Measurements from ENCODE around the gene RHEX.

RHEX gene

DNA sequence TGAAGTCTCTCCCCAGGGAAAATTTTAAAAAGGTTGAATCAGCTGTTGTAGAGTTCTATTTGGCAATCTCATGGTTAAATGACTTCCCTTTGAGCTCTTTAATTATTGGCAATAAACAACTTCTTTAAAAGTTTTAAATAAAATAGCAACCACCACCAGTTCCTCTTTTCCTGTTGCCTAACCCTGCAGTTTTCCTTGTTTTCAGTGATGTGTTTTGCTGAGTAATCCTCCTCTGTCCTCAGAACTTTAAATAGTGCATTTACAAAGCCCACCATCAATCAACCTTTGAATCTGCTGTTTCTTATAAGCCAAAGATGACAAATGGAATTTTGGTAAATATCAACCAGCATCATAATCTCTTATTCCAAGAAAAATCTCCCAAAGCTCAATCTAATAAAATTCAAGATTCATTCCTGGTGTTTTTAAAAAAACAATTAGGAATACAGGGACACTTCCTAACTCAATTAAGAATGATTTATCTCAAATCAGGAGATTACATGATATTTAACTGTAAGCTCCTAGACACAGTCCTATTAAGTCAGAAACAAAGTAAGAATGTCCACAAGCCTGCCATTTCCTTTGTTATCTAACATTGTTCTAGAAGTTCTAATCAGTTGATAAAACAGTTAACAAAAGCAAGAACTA, 49.4 kb downstream of the RHEX start:
- H3K9ac ChIP-seq (ENCODE audit: low read depth, low read length, poor library complexity) = no peak overlapping the region
- no peaks in the 10 kb centered on the region for H3K79me1 ChIP-seq (ENCODE audit: low read depth, low read length)
- peaks cover 0 to 27% (median 0%) of the 10 kb centered on the region in 3 experiments for H3K27me3 ChIP-seq (ENCODE audit: control insufficient read depth in 3 of 3, insufficient read depth in 3 of 3, low read depth in 1 of 3, low read length in 3 of 3)
- no peak overlapping the region for H3K14ac ChIP-seq (ENCODE audit: low read length)
- no peaks in the 10 kb centered on the region for H3K4me1 ChIP-seq (ENCODE audit: control insufficient read depth in 2 of 2, insufficient read depth in 1 of 2, low read depth in 1 of 2, low read length in 2 of 2)
- no peak overlapping the region for H2BK120ac ChIP-seq (ENCODE audit: low read depth, low read length)
- H3K23ac ChIP-seq (ENCODE audit: low read depth, low read length, poor library complexity) = no peak overlapping the region
- H3K4me2 ChIP-seq (ENCODE audit: insufficient read depth, low read length, poor library complexity, severe bottlenecking) = no peak overlapping the region
- H3K18ac ChIP-seq (ENCODE audit: low read length) = no peak overlapping the region
- H3K27ac ChIP-seq (replicated peaks; ENCODE audit: low read length) = no peak overlapping the region
- H3K4ac ChIP-seq (ENCODE audit: low read length) = no peak overlapping the region
- no peaks in the 10 kb centered on the region for H3K9me3 ChIP-seq (replicated peaks in 1 of 2; ENCODE audit: control insufficient read depth in 2 of 2, insufficient read depth in 1 of 2, low read depth in 1 of 2, low read length in 2 of 2)
- no peak overlapping the region for H3K4me3 ChIP-seq (ENCODE audit: low read length in 2 of 2)
- no peak for DNase-seq (ENCODE audit: low spot score)
- no peak overlapping the region for H2BK5ac ChIP-seq (ENCODE audit: low read length)
- no peak overlapping the region for H4K8ac ChIP-seq (ENCODE audit: low read depth, low read length)
- no peak overlapping the region for H2BK12ac ChIP-seq (ENCODE audit: low read length)
- H2BK15ac ChIP-seq (ENCODE audit: low read length) = no peak overlapping the region
- no peak overlapping the region for H2AFZ ChIP-seq (ENCODE audit: low read length)
- no peak overlapping the region for H4K91ac ChIP-seq (ENCODE audit: low read depth, low read length, poor library complexity)
- H3K36me3 ChIP-seq (replicated peaks in 1 of 2; ENCODE audit: control insufficient read depth in 2 of 2, insufficient read depth in 2 of 2, low read length in 2 of 2) = no peaks in the 10 kb centered on the region
- no peak overlapping the region for H2AK5ac ChIP-seq (ENCODE audit: low read depth, low read length)

DNA sequence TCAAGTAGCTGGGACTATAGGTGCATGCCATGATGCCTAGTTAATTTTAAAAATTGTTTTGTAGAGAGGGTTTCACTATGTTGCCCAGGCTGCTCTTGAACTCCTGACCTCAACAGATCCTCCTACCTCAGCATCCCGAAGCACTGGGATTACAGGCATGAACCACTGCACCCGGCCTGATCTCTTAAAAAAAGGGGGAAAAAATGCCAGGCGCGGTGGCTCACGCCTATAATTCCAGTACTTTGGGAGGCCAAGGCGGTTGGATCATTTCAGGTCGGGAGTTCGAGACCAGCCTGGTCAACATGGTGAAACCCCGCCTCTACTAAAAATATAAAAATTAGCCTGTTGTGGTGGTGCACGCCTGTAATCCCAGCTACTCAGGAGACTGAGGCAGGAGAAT, 51.0 kb downstream of the RHEX start:
- H3K9ac ChIP-seq (ENCODE audit: low read depth, low read length, poor library complexity) = no peak overlapping the region
- H3K36me3 ChIP-seq (replicated peaks in 1 of 2; ENCODE audit: control insufficient read depth in 2 of 2, insufficient read depth in 2 of 2, low read length in 2 of 2) = no peaks in the 10 kb centered on the region
- no peak overlapping the region for H2BK15ac ChIP-seq (ENCODE audit: low read length)
- no peak overlapping the region for H3K4me2 ChIP-seq (ENCODE audit: insufficient read depth, low read length, poor library complexity, severe bottlenecking)
- H4K8ac ChIP-seq (ENCODE audit: low read depth, low read length) = no peak overlapping the region
- H3K9me3 ChIP-seq (replicated peaks in 1 of 2; ENCODE audit: control insufficient read depth in 2 of 2, insufficient read depth in 1 of 2, low read depth in 1 of 2, low read length in 2 of 2) = no peaks in the 10 kb centered on the region
- no CpG with 5 or more reads among the region's 10 CpGs for WGBS, 2 donors (ENCODE audit: extremely low coverage in 2 of 2, insufficient read length in 2 of 2, insufficient replicate concordance in 1 of 2)
- no peak overlapping the region for H3K14ac ChIP-seq (ENCODE audit: low read length)
- no peak for DNase-seq (ENCODE audit: low spot score)
- no peak overlapping the region for H2BK5ac ChIP-seq (ENCODE audit: low read length)
- no peak overlapping the region for H4K91ac ChIP-seq (ENCODE audit: low read depth, low read length, poor library complexity)
- no peaks in the 10 kb centered on the region for H3K79me1 ChIP-seq (ENCODE audit: low read depth, low read length)
- H2BK12ac ChIP-seq (ENCODE audit: low read length) = no peak overlapping the region
- no peak overlapping the region for H3K4me3 ChIP-seq (ENCODE audit: low read length in 2 of 2)
- no peak overlapping the region for H2AK5ac ChIP-seq (ENCODE audit: low read depth, low read length)
- H3K4ac ChIP-seq (ENCODE audit: low read length) = no peak overlapping the region
- H3K4me1 ChIP-seq (ENCODE audit: control insufficient read depth in 2 of 2, insufficient read depth in 1 of 2, low read depth in 1 of 2, low read length in 2 of 2) = no peaks in the 10 kb centered on the region
- peaks cover 0 to 33% (median 0%) of the 10 kb centered on the region in 3 experiments for H3K27me3 ChIP-seq (ENCODE audit: control insufficient read depth in 3 of 3, insufficient read depth in 3 of 3, low read depth in 1 of 3, low read length in 3 of 3)
- no peak overlapping the region for H2AFZ ChIP-seq (ENCODE audit: low read length)
- no peak overlapping the region for H3K23ac ChIP-seq (ENCODE audit: low read depth, low read length, poor library complexity)
- no peak overlapping the region for H3K18ac ChIP-seq (ENCODE audit: low read length)
- no peak overlapping the region for H3K27ac ChIP-seq (replicated peaks; ENCODE audit: low read length)
- no peak overlapping the region for H2BK120ac ChIP-seq (ENCODE audit: low read depth, low read length)

DNA sequence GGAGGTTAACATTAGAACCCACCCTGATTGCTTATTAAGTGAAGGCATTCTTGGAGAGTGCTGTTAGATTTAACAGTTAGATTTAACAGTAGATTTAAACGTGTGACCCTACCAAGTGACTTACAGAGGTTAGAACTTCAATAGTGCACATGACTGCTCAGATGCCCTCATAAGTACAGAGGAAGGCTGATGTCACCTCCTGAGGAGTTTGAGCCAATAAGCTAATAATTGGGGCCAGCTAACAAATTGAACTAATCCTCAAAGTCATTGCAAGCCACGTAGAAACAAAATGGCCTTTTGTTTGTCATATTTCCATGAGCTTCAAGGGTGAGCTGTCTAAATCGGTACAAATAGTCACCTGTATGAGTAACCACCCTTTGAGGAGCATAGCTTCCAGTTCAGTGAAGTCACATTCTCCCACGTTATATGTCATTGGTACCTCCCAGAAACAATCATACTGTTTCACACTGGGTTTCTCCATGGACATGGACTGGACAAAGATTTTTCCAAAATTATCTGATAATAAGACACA, 52.6 kb downstream of the RHEX start:
- H2BK120ac ChIP-seq (ENCODE audit: low read depth, low read length) = no peak overlapping the region
- H3K27ac ChIP-seq (replicated peaks; ENCODE audit: low read length) = no peak overlapping the region
- no peak overlapping the region for H2BK15ac ChIP-seq (ENCODE audit: low read length)
- no peak overlapping the region for H3K4me2 ChIP-seq (ENCODE audit: insufficient read depth, low read length, poor library complexity, severe bottlenecking)
- H4K8ac ChIP-seq (ENCODE audit: low read depth, low read length) = no peak overlapping the region
- H3K79me1 ChIP-seq (ENCODE audit: low read depth, low read length) = no peaks in the 10 kb centered on the region
- no peaks in the 10 kb centered on the region for H3K9me3 ChIP-seq (replicated peaks in 1 of 2; ENCODE audit: control insufficient read depth in 2 of 2, insufficient read depth in 1 of 2, low read depth in 1 of 2, low read length in 2 of 2)
- no CpG with 5 or more reads among the region's 4 CpGs for WGBS, 2 donors (ENCODE audit: extremely low coverage in 2 of 2, insufficient read length in 2 of 2, insufficient replicate concordance in 1 of 2)
- no peak overlapping the region for H4K91ac ChIP-seq (ENCODE audit: low read depth, low read length, poor library complexity)
- no peak overlapping the region for H3K23ac ChIP-seq (ENCODE audit: low read depth, low read length, poor library complexity)
- H3K4me3 ChIP-seq (ENCODE audit: low read length in 2 of 2) = no peak overlapping the region
- H3K9ac ChIP-seq (ENCODE audit: low read depth, low read length, poor library complexity) = no peak overlapping the region
- no peak overlapping the region for H3K18ac ChIP-seq (ENCODE audit: low read length)
- no peak overlapping the region for H3K14ac ChIP-seq (ENCODE audit: low read length)
- H2AK5ac ChIP-seq (ENCODE audit: low read depth, low read length) = no peak overlapping the region
- H2AFZ ChIP-seq (ENCODE audit: low read length) = no peak overlapping the region
- H3K36me3 ChIP-seq (replicated peaks in 1 of 2; ENCODE audit: control insufficient read depth in 2 of 2, insufficient read depth in 2 of 2, low read length in 2 of 2) = no peaks in the 10 kb centered on the region
- H3K4me1 ChIP-seq (ENCODE audit: control insufficient read depth in 2 of 2, insufficient read depth in 1 of 2, low read depth in 1 of 2, low read length in 2 of 2) = no peaks in the 10 kb centered on the region
- no peak for DNase-seq (ENCODE audit: low spot score)
- no peak overlapping the region for H2BK5ac ChIP-seq (ENCODE audit: low read length)
- H3K4ac ChIP-seq (ENCODE audit: low read length) = no peak overlapping the region
- H2BK12ac ChIP-seq (ENCODE audit: low read length) = no peak overlapping the region
- peaks cover 0 to 32% (median 0%) of the 10 kb centered on the region in 3 experiments for H3K27me3 ChIP-seq (ENCODE audit: control insufficient read depth in 3 of 3, insufficient read depth in 3 of 3, low read depth in 1 of 3, low read length in 3 of 3)

DNA sequence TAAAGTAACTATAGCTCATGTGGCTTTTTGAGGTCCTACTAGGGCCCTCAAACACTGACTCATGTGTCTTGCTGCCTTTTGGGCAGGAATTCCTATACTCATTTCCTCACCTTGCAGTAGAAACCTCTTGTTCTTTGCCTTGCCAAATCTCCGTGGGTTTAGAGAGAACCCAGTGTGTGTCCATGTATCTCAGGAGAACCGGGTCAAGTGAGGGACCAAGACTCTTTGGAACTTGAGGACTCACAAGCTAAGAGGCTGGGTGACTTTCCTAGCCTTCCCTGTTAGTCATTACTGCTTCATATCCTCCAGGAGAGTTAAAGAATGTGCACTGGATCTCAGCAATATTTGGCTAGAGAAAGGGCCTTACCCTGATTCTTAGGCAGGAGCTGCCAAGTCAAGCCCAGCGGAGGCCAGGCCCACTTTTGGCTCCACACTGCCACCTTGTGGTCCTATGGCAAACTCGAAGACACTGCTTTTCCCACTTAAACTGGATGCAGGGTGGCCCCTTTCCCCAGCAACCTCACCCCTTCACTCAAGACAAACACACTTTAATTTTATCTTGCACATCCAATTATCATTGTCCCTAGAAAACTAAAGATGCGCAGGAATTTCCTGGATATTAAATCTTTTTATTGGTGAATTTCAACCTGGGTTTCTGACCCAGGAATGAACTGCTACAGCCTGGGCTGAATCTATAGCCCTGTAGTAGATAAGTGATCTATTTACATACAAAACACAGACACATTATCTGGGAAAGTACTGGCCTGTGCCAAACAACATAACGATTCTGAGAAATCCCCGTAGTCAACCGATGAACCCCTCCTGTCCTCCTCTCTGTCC, 53.6 kb downstream of the RHEX start:
- peak; percentile 84 for DNase-seq (ENCODE audit: low spot score)
- no peak overlapping the region for H3K9ac ChIP-seq (ENCODE audit: low read depth, low read length, poor library complexity)

More for the DNA sequence above, 53.6 kb downstream of the RHEX start:
- no peak overlapping the region for H2BK5ac ChIP-seq (ENCODE audit: low read length)
- no peak overlapping the region for H2BK12ac ChIP-seq (ENCODE audit: low read length)
- H3K4ac ChIP-seq (ENCODE audit: low read length) = no peak overlapping the region
- H3K9me3 ChIP-seq (replicated peaks in 1 of 2; ENCODE audit: control insufficient read depth in 2 of 2, insufficient read depth in 1 of 2, low read depth in 1 of 2, low read length in 2 of 2) = no peaks in the 10 kb centered on the region
- no peak overlapping the region for H2BK15ac ChIP-seq (ENCODE audit: low read length)
- H3K79me1 ChIP-seq (ENCODE audit: low read depth, low read length) = no peaks in the 10 kb centered on the region
- H4K8ac ChIP-seq (ENCODE audit: low read depth, low read length) = no peak overlapping the region
- no peak overlapping the region for H3K4me2 ChIP-seq (ENCODE audit: insufficient read depth, low read length, poor library complexity, severe bottlenecking)
- no peak overlapping the region for H3K27ac ChIP-seq (replicated peaks; ENCODE audit: low read length)
- no peak overlapping the region for H2AFZ ChIP-seq (ENCODE audit: low read length)
- H3K4me1 ChIP-seq (ENCODE audit: control insufficient read depth in 2 of 2, insufficient read depth in 1 of 2, low read depth in 1 of 2, low read length in 2 of 2) = no peaks in the 10 kb centered on the region
- H3K4me3 ChIP-seq (ENCODE audit: low read length in 2 of 2) = no peak overlapping the region
- no peak overlapping the region for H4K91ac ChIP-seq (ENCODE audit: low read depth, low read length, poor library complexity)
- no peaks in the 10 kb centered on the region for H3K36me3 ChIP-seq (replicated peaks in 1 of 2; ENCODE audit: control insufficient read depth in 2 of 2, insufficient read depth in 2 of 2, low read length in 2 of 2)
- H3K18ac ChIP-seq (ENCODE audit: low read length) = no peak overlapping the region
- H2AK5ac ChIP-seq (ENCODE audit: low read depth, low read length) = no peak overlapping the region
- no CpG with 5 or more reads among the region's 8 CpGs for WGBS, 2 donors (ENCODE audit: extremely low coverage in 2 of 2, insufficient read length in 2 of 2, insufficient replicate concordance in 1 of 2)
- H3K14ac ChIP-seq (ENCODE audit: low read length) = no peak overlapping the region
- H2BK120ac ChIP-seq (ENCODE audit: low read depth, low read length) = no peak overlapping the region
- peaks cover 0 to 35% (median 0%) of the 10 kb centered on the region in 3 experiments for H3K27me3 ChIP-seq (ENCODE audit: control insufficient read depth in 3 of 3, insufficient read depth in 3 of 3, low read depth in 1 of 3, low read length in 3 of 3)
- no peak overlapping the region for H3K23ac ChIP-seq (ENCODE audit: low read depth, low read length, poor library complexity)

All from neuronal stem cell (in vitro differentiated cells).